ENCODE results near the gene SOCS7.

Gene SOCS7

DNA sequence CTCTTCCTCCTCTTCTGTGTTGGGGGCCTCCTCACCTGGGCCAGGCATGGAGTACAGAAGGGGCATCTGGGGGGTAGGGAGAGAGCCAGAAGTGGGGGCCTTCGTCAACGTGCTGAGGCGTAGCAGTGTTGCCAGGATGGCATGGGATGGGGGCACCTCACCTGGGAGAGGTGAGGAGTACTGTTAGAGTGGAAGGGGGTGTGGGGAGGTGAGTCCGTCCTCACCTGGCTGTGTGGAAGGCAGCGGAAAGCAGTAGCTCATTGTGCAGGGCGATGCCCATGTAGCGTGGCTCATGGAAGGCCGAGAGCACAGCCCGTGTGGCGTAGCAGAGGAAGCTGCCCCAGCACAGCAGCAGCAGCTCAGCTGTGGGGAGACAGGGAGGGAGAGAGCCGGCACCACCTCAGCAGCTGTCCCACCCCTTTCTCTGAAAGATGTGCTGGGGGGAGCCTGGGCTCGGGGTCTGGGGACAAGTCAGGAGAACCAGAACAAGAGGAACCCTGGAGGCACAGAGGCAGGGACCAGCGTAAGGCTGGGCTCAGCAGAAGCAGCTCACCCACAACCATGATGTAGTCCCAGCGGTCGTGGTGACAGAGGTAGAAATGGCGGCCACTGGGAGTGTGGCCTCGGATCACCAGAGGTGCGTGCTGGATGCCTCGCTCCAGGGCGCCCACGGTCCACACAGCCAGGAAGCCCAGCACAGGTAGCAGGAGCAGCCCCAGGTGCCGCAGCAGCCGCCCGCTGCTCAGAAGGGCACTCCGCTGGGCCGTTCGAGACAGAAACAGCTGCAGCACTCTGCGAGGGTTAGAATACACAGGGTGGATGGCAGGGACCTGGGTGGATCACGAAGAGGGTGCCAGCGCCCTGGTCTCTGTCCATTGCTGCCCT is 16.9 kb upstream of the SOCS7 start:
- no peak for DNase-seq (ENCODE audit: low read depth)
- H3K4me3 ChIP-seq (ENCODE audit: low read length) = no peak overlapping the region
- TF ChIP-seq CTCF (IDR thresholded peaks at IDR 0.05; ENCODE audit: insufficient read depth, low read depth, low read length, missing control alignments) = no peak

DNA sequence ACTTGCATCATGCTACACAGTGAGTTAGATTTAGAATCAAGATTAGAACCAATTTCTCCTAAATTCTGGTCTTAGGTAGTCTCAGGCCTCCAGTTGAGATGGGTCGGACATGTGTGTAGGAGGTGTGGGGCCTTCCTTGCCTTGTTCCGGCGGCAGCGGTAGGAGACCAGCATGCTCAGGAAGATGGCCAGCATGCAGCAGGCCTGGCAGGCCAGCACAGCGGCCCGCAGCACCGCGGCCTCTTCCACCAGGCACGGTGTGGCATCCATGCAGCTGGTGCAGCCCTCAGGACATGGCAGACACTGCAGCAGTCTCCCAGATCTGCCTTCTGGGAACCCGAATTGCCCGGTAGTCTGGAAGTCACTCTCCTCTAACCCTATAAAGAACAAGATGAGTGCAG is 14.8 kb upstream of the SOCS7 start:
- no peak for TF ChIP-seq CTCF (IDR thresholded peaks at IDR 0.05; ENCODE audit: insufficient read depth, low read depth, low read length, missing control alignments)
- H3K4me3 ChIP-seq (ENCODE audit: low read length) = no peak overlapping the region
- no peak for DNase-seq (ENCODE audit: low read depth)

GRCh38 chr17:38338053-38338452 is 13.6 kb upstream of the SOCS7 start:
- no peak overlapping the region for H3K4me3 ChIP-seq (ENCODE audit: low read length)
- TF ChIP-seq CTCF (IDR thresholded peaks at IDR 0.05; ENCODE audit: insufficient read depth, low read depth, low read length, missing control alignments) = no peak
- DNase-seq (ENCODE audit: low read depth) = no peak

DNA sequence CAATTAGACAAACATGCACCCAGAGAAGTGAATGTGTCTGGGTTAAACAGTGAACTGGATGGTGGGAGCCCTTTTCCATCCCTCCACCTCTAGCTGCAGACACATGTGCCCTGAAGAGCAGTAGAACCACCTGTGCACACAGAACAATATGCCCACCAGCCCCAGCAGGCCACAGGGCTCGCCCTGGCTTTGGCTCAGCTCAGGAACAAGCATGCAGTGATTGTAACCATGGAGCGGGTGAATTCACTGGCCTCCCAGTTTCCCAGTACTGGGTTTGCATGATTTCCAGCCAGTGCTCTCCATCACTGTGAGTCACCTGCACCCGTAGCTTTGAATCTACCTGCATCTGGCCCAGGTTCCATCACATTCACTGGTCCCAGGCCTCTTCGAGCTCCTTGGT is 13.1 kb upstream of the SOCS7 start:
- TF ChIP-seq CTCF (IDR thresholded peaks at IDR 0.05; ENCODE audit: insufficient read depth, low read depth, low read length, missing control alignments) = no peak
- DNase-seq (ENCODE audit: low read depth) = no peak
- no peak overlapping the region for H3K4me3 ChIP-seq (ENCODE audit: low read length)

- no peak for DNase-seq (ENCODE audit: low read depth)
- no peak for TF ChIP-seq CTCF (IDR thresholded peaks at IDR 0.05; ENCODE audit: insufficient read depth, low read depth, low read length, missing control alignments)
- H3K4me3 ChIP-seq (ENCODE audit: low read length) = no peak overlapping the region
These were observed 11.8 kb upstream of the SOCS7 start for GRCh38 chr17:38339891-38340290.

GRCh38 chr17:38341035-38341721 is 10.5 kb upstream of the SOCS7 start:
- TF ChIP-seq CTCF (IDR thresholded peaks at IDR 0.05; ENCODE audit: insufficient read depth, low read depth, low read length, missing control alignments) = no peak
- H3K4me3 ChIP-seq (ENCODE audit: low read length) = no peak overlapping the region
- peak; percentile 49 for DNase-seq (ENCODE audit: low read depth)
